Endothelial cell of umbilical vein (primary cell): Measurements from ENCODE around the gene KDM6B.

Experiments
- EZH2 ChIP-seq: IDR thresholded peaks from 2 replicates; pipeline ENCODE4 v1.6.1; 2012; ENCODE audit warnings: borderline replicate concordance, low read depth, mild to moderate bottlenecking, moderate library complexity, low read length, inconsistent platforms; ENCODE audit not compliant: severe bottlenecking
- FOS ChIP-seq: IDR thresholded peaks from 2 replicates; pipeline ENCODE4 v1.6.1; 2011; ENCODE audit warnings: mild to moderate bottlenecking, low read length, moderate library complexity, borderline replicate concordance; ENCODE audit not compliant: insufficient read depth
- GATA2 ChIP-seq: IDR thresholded peaks from 2 replicates; pipeline ENCODE4 v1.7.0; 2011; ENCODE audit warnings: low read depth, mild to moderate bottlenecking, moderate library complexity, mixed read lengths, low read length; ENCODE audit not compliant: insufficient read length, insufficient read depth
- JUN ChIP-seq: IDR thresholded peaks from 2 replicates; pipeline ENCODE4 v1.6.1; 2011; ENCODE audit warnings: borderline replicate concordance, low read depth; ENCODE audit not compliant: insufficient read length, insufficient read depth
- POLR2A ChIP-seq: IDR thresholded peaks from 2 replicates; pipeline ENCODE4 v1.6.1; 2012; ENCODE audit warnings: low read depth, mild to moderate bottlenecking, control low read depth, low read length
- POLR2AphosphoS5 ChIP-seq: IDR thresholded peaks from 2 replicates; pipeline ENCODE4 v1.6.1; 2012; ENCODE audit warnings: low read depth, mild to moderate bottlenecking, control low read depth, low read length, moderate library complexity; ENCODE audit not compliant: insufficient read depth
- TF ChIP-seq, protein P1 (sequence below), 2 donors: IDR thresholded peaks; 1 replicate in 1 of 2; 2 replicates in 1 of 2; pipeline ENCODE4 v1.5.1; 2011; ENCODE audit warnings: low read length in 2 of 2, mild to moderate bottlenecking in 2 of 2, moderate library complexity in 2 of 2, control low read depth in 1 of 2, inconsistent platforms in 1 of 2, low read depth in 1 of 2; ENCODE audit not compliant: insufficient read depth in 1 of 2; ENCODE audit errors: extremely low read depth in 1 of 2
- TF ChIP-seq, protein P2 (sequence below): IDR thresholded peaks from 2 replicates; pipeline ENCODE4 v1.6.1; 2011; ENCODE audit not compliant: insufficient read depth, insufficient read length

DNA sequence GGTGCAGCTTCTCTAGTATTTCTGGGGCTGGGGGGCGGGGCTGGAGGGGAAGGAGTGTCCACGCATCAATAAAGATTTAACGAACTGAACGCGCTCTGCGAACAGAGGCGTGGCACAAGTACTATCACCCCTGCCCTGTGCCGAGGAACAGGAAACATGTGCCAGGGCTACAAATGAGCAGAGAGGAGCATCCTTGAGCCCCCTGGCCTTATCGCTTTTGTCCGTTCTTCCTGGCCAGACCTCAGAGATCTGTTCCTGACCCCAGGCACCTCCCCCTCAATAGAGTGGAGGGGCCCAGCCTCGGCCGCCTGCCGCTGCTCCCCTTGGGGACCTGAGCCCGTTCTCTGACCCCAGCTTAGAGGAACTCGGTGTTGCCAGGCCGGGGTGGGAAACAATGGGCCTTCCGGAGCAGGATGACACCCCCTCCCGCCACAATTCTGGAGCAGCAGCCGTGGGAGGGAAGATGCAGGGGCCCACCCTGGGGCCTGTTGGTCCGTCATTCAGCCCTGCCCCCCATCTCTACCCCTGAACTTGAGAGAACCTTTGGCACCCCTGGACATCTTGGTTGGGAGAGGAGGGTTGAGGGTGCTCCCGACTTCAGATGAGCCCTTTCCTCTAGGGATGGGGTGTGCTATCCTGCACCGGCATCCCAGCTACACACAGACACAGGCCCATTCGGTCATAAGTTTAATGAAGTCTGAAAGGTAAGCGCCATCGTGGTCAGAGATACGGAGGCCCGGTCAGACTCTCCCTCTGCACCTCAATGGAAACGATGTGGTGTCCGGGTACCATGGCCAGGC lies 22.2 kb downstream of the KDM6B start:
- TF ChIP-seq POLR2AphosphoS5 (peak; percentile 41), POLR2A (no peak), EZH2 (no peak), JUN (no peak), FOS (no peak), GATA2 (peak; percentile 33)
- TF ChIP-seq, protein P1, sequence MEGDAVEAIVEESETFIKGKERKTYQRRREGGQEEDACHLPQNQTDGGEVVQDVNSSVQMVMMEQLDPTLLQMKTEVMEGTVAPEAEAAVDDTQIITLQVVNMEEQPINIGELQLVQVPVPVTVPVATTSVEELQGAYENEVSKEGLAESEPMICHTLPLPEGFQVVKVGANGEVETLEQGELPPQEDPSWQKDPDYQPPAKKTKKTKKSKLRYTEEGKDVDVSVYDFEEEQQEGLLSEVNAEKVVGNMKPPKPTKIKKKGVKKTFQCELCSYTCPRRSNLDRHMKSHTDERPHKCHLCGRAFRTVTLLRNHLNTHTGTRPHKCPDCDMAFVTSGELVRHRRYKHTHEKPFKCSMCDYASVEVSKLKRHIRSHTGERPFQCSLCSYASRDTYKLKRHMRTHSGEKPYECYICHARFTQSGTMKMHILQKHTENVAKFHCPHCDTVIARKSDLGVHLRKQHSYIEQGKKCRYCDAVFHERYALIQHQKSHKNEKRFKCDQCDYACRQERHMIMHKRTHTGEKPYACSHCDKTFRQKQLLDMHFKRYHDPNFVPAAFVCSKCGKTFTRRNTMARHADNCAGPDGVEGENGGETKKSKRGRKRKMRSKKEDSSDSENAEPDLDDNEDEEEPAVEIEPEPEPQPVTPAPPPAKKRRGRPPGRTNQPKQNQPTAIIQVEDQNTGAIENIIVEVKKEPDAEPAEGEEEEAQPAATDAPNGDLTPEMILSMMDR (IDR thresholded peaks at IDR 0.05; ENCODE audit: extremely low read depth in 1 of 2, insufficient read depth in 1 of 2, low read depth in 1 of 2, low read length in 2 of 2): no peak
- TF ChIP-seq, protein P2, sequence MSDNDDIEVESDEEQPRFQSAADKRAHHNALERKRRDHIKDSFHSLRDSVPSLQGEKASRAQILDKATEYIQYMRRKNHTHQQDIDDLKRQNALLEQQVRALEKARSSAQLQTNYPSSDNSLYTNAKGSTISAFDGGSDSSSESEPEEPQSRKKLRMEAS: peak; percentile 35
